Kidney (tissue), 14 donors: ENCODE measurements around the gene TMEM179. TPM values are rescaled to one million over a fixed set of nuclear protein-coding genes. Genes with fewer than 3 reads are reported as not detected.

Source experiments
- DNase-seq, 5 donors: peaks; one replicate each; pipeline ENCODE4 v3.0.0-alpha.2; 2013 to 2020
- FAIRE-seq: peaks from 2 replicates; lab custom pipeline; 2012; peaks lifted over from hg19 to GRCh38; lab: Jason Lieb, UNC
- H3K27ac ChIP-seq, 2 donors: one replicate each; pipeline ENCODE4 v1.7.0; 2013; ENCODE audit warnings: low read depth in 2 of 2, low read length in 2 of 2, inconsistent platforms in 1 of 2
- H3K27me3 ChIP-seq: one replicate; pipeline ENCODE4 v1.7.1; 2013; ENCODE audit warnings: low read length, inconsistent platforms; ENCODE audit not compliant: control insufficient read depth, insufficient read depth
- H3K36me3 ChIP-seq, 3 donors: one replicate each; pipeline versions ENCODE4 v1.7.0 to v1.7.1; 2013; ENCODE audit warnings: low read length in 3 of 3, control low read depth in 1 of 3, inconsistent platforms in 1 of 3; ENCODE audit not compliant: insufficient read depth in 3 of 3, control insufficient read depth in 2 of 3
- H3K4me1 ChIP-seq, 3 donors: one replicate each; pipeline versions ENCODE4 v1.7.0 to v1.7.1; 2013; ENCODE audit warnings: low read length in 3 of 3, inconsistent platforms in 1 of 3, low read depth in 1 of 3; ENCODE audit not compliant: control insufficient read depth in 2 of 3, insufficient read depth in 2 of 3
- H3K4me3 ChIP-seq, 3 donors: one replicate each; pipeline versions ENCODE4 v1.7.0 to v1.8.1; 2013; ENCODE audit warnings: low read length in 3 of 3, control low read depth in 1 of 3, inconsistent platforms in 1 of 3
- H3K9ac ChIP-seq, 3 donors: one replicate each; pipeline versions ENCODE4 v1.7.0 to v1.7.1; 2013; ENCODE audit warnings: low read length in 3 of 3, control low read depth in 1 of 3, inconsistent platforms in 1 of 3
- H3K9me3 ChIP-seq, 3 donors: one replicate each; pipeline versions ENCODE4 v1.7.0 to v1.7.1; 2013; ENCODE audit warnings: low read length in 3 of 3, control low read depth in 1 of 3, inconsistent platforms in 1 of 3; ENCODE audit not compliant: control insufficient read depth in 2 of 3, insufficient read depth in 1 of 3
- intact Hi-C: fragments of 100-400 bp; cut with DNase I; formaldehyde crosslinking; loops from one replicate; pipeline ENCODE4 v1.11.1; 2022
- polyA plus RNA-seq: library from polyadenylated mRNA; stranded (reverse); fragments of 350-450 nt; fragmentation: Illumina TruSeq; extraction: RNeasy Lipid Tissue Mini Kit (QIAGEN cat#74804); gene quantifications from one replicate; pipeline ENCODE4 v1.2.3, GENCODE V29; 2014; ENCODE audit warnings: low read depth, low replicate concordance; ENCODE audit not compliant: insufficient read depth
- total RNA-seq: library from RNA; stranded (reverse); fragmentation: NEBNext Ultra II Directional; extraction: Animal tissue kit (Norgen Biotek cat#: 25700); gene quantifications from one replicate; pipeline ENCODE4 v1.2.1, GENCODE V29; 2021
- TF ChIP-seq, protein P1 (sequence below): IDR thresholded peaks from 3 replicates; pipeline ENCODE4 v1.5.1; 2012; ENCODE audit warnings: mild to moderate bottlenecking, moderate library complexity, borderline replicate concordance; ENCODE audit not compliant: insufficient read depth; ENCODE audit errors: extremely low read depth
- donor health status: control.
- donor health status: control.
- donor health status: control.
- donor health status: control.
- donor health status: control.
- donor health status: DM: yes; HTN: yes; CAD: no.
- donor health status: Normal renal cell carcinoma (clear cell type).

The TMEM179 gene
- total and polyA plus RNA-seq, 2 donors from 2014 or later: 0.50 to 0.67 TPM

DNA sequence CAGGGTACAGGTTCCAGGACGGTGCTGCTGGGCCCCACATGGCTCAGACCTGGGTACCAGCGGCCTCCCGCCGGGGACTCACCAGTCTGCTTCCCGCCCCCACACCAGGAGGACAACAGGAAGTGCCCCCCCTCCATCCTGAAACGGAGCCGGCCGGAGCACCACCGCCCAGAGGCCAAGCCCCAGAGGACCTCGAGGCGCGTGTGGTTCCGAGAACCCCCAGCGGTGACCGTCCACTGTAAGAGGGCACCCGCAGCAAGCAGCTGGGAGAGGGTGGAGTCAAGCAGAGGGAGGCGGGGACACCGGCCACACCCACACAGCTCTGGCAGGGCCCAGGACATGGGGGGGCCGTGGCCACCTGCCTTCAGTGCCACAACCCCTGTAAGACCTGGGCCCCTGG, 16.9 kb downstream of the TMEM179 start:
- no peak overlapping the region for H3K9ac ChIP-seq
- no peak overlapping the region for H3K27ac ChIP-seq
- TF ChIP-seq, protein P1, sequence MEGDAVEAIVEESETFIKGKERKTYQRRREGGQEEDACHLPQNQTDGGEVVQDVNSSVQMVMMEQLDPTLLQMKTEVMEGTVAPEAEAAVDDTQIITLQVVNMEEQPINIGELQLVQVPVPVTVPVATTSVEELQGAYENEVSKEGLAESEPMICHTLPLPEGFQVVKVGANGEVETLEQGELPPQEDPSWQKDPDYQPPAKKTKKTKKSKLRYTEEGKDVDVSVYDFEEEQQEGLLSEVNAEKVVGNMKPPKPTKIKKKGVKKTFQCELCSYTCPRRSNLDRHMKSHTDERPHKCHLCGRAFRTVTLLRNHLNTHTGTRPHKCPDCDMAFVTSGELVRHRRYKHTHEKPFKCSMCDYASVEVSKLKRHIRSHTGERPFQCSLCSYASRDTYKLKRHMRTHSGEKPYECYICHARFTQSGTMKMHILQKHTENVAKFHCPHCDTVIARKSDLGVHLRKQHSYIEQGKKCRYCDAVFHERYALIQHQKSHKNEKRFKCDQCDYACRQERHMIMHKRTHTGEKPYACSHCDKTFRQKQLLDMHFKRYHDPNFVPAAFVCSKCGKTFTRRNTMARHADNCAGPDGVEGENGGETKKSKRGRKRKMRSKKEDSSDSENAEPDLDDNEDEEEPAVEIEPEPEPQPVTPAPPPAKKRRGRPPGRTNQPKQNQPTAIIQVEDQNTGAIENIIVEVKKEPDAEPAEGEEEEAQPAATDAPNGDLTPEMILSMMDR: no peak
- intact Hi-C loops: no loop called here
- FAIRE-seq: no peak
- H3K27me3 ChIP-seq: no peaks in the 10 kb centered on the region
- H3K36me3 ChIP-seq: no peaks in the 10 kb centered on the region
- H3K4me3 ChIP-seq: no peak overlapping the region
- H3K9me3 ChIP-seq: no peaks in the 10 kb centered on the region
- H3K4me1 ChIP-seq: peaks cover 0 to 13% (median 0%) of the 10 kb centered on the region in 3 donors
- DNase-seq: no peak

DNA sequence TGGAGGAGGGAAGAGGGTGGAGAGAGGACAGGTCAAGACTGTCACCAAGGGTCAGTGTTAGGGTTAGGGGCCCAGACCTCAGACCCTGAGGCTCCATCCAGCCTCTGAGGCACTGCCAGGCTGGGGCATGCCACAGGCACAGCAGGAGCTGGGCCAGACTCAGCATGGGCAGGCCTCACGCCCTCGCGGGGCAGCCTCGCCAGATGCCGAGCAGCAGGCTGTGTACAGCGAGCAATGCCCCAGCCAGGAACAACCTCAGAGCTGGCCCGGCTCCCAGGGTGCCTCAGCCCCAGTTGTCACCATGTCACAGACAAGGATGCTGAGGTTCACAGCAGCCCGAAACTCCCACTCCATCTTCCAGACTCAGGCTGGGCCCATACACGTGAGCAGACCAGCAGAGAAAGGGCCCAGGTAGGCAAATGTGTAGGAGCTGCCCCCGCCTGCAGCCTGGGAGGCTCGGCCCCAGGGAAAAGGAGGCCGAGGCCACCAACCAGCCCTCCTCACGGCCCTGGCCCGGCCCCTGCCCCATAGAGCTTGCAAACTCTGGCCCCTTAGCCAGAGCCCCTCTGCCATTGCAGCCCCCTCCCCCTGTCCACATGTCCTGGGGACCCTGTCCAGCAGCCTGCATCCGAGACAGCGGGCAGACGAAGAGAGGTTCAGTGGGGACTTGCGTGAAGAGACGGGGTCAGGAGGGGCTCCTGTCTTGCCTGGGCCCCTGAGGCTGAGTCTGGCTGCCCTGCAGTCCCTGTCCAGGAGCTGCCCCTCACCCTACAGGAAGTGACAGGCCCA, 17.5 kb downstream of the TMEM179 start:
- no peak overlapping the region for H3K4me3 ChIP-seq

DNA sequence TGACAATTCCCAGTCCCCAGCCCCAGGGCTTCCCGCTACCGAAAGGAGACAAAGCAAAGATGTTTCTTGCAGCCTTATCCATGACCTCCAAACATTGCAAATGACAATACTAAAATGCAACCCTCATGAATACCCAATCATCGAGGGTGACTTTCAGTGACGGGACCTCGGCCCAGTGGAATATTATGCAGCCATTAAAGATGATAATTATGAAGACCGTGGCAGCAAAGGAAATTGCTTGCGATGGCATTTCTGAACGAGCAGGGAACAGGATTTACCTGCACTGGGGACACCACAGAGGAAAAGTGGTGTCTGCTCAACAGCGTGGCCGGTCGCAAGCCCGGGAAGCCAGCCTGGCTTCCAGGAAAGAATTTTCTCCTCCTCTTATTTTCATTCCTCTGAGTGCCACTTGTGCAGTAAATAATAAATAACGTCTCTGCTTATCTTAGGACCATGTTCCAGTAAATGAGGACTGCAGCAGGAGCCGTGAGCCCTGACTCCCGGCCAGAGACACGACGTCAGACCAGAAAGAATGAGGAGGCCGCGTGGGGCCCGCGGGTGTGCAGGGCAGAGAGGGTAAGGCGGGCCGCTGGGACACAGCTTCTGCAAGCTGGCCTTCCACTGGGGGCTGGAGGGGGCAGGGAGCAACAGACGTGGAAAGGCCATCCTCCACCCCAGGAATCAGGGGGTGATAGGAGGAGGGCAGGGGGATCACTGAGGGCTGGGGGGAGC, 18.4 kb downstream of the TMEM179 start:
- FAIRE-seq (no peak), DNase-seq (peak in 1 of 5 donors; percentile 94)
- Histone ChIP-seq H3K27ac (no peak overlapping the region), H3K36me3 (no peaks in the 10 kb centered on the region), H3K9me3 (no peaks in the 10 kb centered on the region), H3K27me3 (no peaks in the 10 kb centered on the region), H3K9ac (no peak overlapping the region), H3K4me1 (peaks cover 0 to 16% (median 0%) of the 10 kb centered on the region in 3 donors), H3K4me3 (no peak overlapping the region)
- intact Hi-C loops: no loop called here
- TF ChIP-seq, protein P1: no peak

More for the DNA sequence above, 17.5 kb downstream of the TMEM179 start:
- intact Hi-C loops: no loop called here
- peaks cover 0 to 16% (median 0%) of the 10 kb centered on the region in 3 donors for H3K4me1 ChIP-seq
- H3K27ac ChIP-seq: no peak overlapping the region
- TF ChIP-seq, protein P1: no peak
- H3K36me3 ChIP-seq: no peaks in the 10 kb centered on the region
- no peaks in the 10 kb centered on the region for H3K9me3 ChIP-seq
- FAIRE-seq (no peak), DNase-seq (peak in 1 of 5 donors; percentile 89)
- no peaks in the 10 kb centered on the region for H3K27me3 ChIP-seq
- no peak overlapping the region for H3K9ac ChIP-seq
